Endothelial cell of umbilical vein (primary cell): ENCODE measurements around the gene SPNS2. TPM values are rescaled to one million over a fixed set of nuclear protein-coding genes. Genes with fewer than 3 reads are reported as not detected.

Source experiments
- BruUV-seq: library from RNA; stranded (reverse); fragments of 400-500 nt; replicated peaks from 2 replicates; lab custom pipeline; 2021; lab: Mats Ljungman, UMichigan
- CTCF ChIA-PET: fragments of 300-600, 350-600 bp; sonication (Branson Sonifier 250); formaldehyde crosslinking; loops from one replicate; lab custom pipeline; 2021; ENCODE audit warnings: antibody characterized with exemption, inconsistent platforms; lab: Charles Lee
- POLR2A ChIA-PET: fragments of 300-600, 350-600 bp; sonication (Branson Sonifier 250); formaldehyde crosslinking; loops from one replicate; lab custom pipeline; 2021; ENCODE audit warnings: antibody characterized with exemption, inconsistent platforms; lab: Charles Lee
- DNase-seq: peaks from one replicate; pipeline ENCODE4 v3.0.0-alpha.2; 2011; ENCODE audit warnings: low read depth, low spot score
- FAIRE-seq: peaks from 2 replicates; lab custom pipeline; 2011; peaks lifted over from hg19 to GRCh38; lab: Jason Lieb, UNC
- H2AFZ ChIP-seq: 2 replicates; pipeline ENCODE4 v1.6.0; 2012; ENCODE audit warnings: low read depth, low read length, control low read depth, inconsistent platforms
- H3K27ac ChIP-seq: 2 replicates; pipeline ENCODE4 v1.5.1; 2011; ENCODE audit warnings: low read depth, mild to moderate bottlenecking, control low read depth, low read length, moderate library complexity; ENCODE audit not compliant: insufficient read depth
- H3K27me3 ChIP-seq, 2 experiments: 2 replicates each; pipeline versions ENCODE4 v1.6.0 to v1.6.1; 2011; ENCODE audit warnings: low read length in 2 of 2, mixed read lengths in 1 of 2; ENCODE audit not compliant: control insufficient read depth in 2 of 2, insufficient read depth in 2 of 2
- H3K36me3 ChIP-seq, 2 experiments: 2 replicates in 1 of 2; 3 replicates in 1 of 2; pipeline ENCODE4 v1.5.1; 2011; ENCODE audit warnings: low read length in 2 of 2, mild to moderate bottlenecking in 1 of 2, moderate library complexity in 1 of 2; ENCODE audit not compliant: control insufficient read depth in 2 of 2, insufficient read depth in 2 of 2; ENCODE audit errors: extremely low read depth in 1 of 2
- H3K4me1 ChIP-seq: 3 replicates; pipeline ENCODE4 v1.5.1; 2011; ENCODE audit warnings: mild to moderate bottlenecking, low read length; ENCODE audit not compliant: control insufficient read depth, insufficient read depth; ENCODE audit errors: extremely low read depth
- H3K4me2 ChIP-seq: 2 replicates; pipeline ENCODE4 v1.6.1; 2011; ENCODE audit warnings: low read length, control low read depth, mixed read lengths; ENCODE audit not compliant: insufficient read depth
- H3K4me3 ChIP-seq, 3 experiments: fragments of 200-600 bp in 1 of 3; sonication (generic), shearing (Covaris generic) in 1 of 3; replicated peaks in 1 of 3; 2 replicates each; pipeline ENCODE4 v1.5.1; 2011 to 2016; ENCODE audit warnings: control low read depth in 3 of 3, low read length in 3 of 3, mild to moderate bottlenecking in 2 of 3, inconsistent platforms in 1 of 3, low read depth in 1 of 3, moderate library complexity in 1 of 3; ENCODE audit not compliant: insufficient read depth in 1 of 3
- H3K79me2 ChIP-seq: 2 replicates; pipeline ENCODE4 v1.6.0; 2012; ENCODE audit warnings: low read length, inconsistent platforms; ENCODE audit not compliant: control insufficient read depth, insufficient read depth
- H3K9ac ChIP-seq: replicated peaks from 2 replicates; pipeline ENCODE3; 2011; ENCODE audit warnings: low read length, control low read depth; ENCODE audit not compliant: insufficient read depth; ENCODE audit errors: extremely low read depth
- H3K9me1 ChIP-seq: replicated peaks from 3 replicates; pipeline ENCODE4 v1.6.0; 2011; ENCODE audit warnings: mild to moderate bottlenecking, low read length; ENCODE audit not compliant: control insufficient read depth, insufficient read depth; ENCODE audit errors: extremely low read depth
- H3K9me3 ChIP-seq: replicated peaks from 2 replicates; pipeline ENCODE4 v1.5.1; 2012; ENCODE audit warnings: low read length, inconsistent platforms; ENCODE audit not compliant: control insufficient read depth, insufficient read depth
- H4K20me1 ChIP-seq: replicated peaks from 2 replicates; pipeline ENCODE3; 2011; ENCODE audit warnings: mild to moderate bottlenecking, low read length; ENCODE audit not compliant: control insufficient read depth, insufficient read depth; ENCODE audit errors: extremely low read depth
- EZH2 ChIP-seq: IDR thresholded peaks from 2 replicates; pipeline ENCODE4 v1.6.1; 2012; ENCODE audit warnings: borderline replicate concordance, low read depth, mild to moderate bottlenecking, moderate library complexity, low read length, inconsistent platforms; ENCODE audit not compliant: severe bottlenecking
- MAX ChIP-seq: IDR thresholded peaks from 2 replicates; pipeline ENCODE4 v1.6.1; 2011; ENCODE audit not compliant: insufficient read depth, insufficient read length
- MYC ChIP-seq: IDR thresholded peaks from one replicate; pipeline ENCODE4 v1.6.1; 2011; ENCODE audit warnings: mild to moderate bottlenecking, low read depth, low read length
- dilution Hi-C: fragments of 300-500 bp; cut with MboI; formaldehyde crosslinking; loops from one replicate; pipeline ENCODE4 v1.15.0; 2019; ENCODE audit warnings: low sequenced_read_pairs; ENCODE audit not compliant: extremely low pct_ligation_motif_present
- intact Hi-C: fragments of 100-400 bp; cut with micrococcal nuclease; formaldehyde crosslinking; loops from one replicate; pipeline ENCODE4 v1.10.0; 2022
- polyA plus RNA-seq, 4 experiments: library from polyadenylated mRNA; depleted of rRNA in 3 of 4; stranded (reverse) in 3 of 4; unstranded in 1 of 4; fragments of >200 nt; gene quantifications; 2 replicates each; pipeline versions ENCODE4 v1.2.1 to v1.2.3, GENCODE V29; 2011 to 2012; ENCODE audit warnings: missing spikeins in 1 of 4
- total RNA-seq: library from RNA; stranded (reverse); gene quantifications from 2 replicates; pipeline ENCODE4 v1.2.3, GENCODE V29; 2021

SPNS2 gene
- total and polyA plus RNA-seq, 2 donors (not counting 3 experiments of a cell fraction or from before 2014, with no cell fraction given) = 70.2 to 77.3 TPM

- POLR2A ChIA-PET = no interaction called here
- TF ChIP-seq EZH2 = no peak
- Histone ChIP-seq H3K4me1 (no peaks in the 10 kb centered on the region), H3K9me1 (no peaks in the 10 kb centered on the region), H4K20me1 (no peaks in the 10 kb centered on the region), H3K27me3 (peaks cover 29 to 35% of the 10 kb centered on the region in 2 experiments), H3K9ac (no peak overlapping the region), H3K4me3 (no peak overlapping the region), H3K36me3 (no peaks in the 10 kb centered on the region), H2AFZ (no peak overlapping the region), H3K27ac (no peak overlapping the region), H3K79me2 (no peaks in the 10 kb centered on the region), H3K9me3 (no peaks in the 10 kb centered on the region), H3K4me2 (no peak overlapping the region)
- FAIRE-seq = no peak
- BruUV-seq = no TSS peak
- CTCF ChIA-PET = interaction anchor here (1.0 to 2.5 kb wide), 2 partner anchors 10 to 19 kb away, joined by 3 to 16 read pairs; no protein-coding TSS in a partner anchor
- no peak for DNase-seq
- dilution Hi-C loops (no loop called here), intact Hi-C loops (no loop called here)
Measured at GRCh38 chr17:4585638-4585994, 86.9 kb downstream of the SPNS2 start.

GRCh38 chr17:4586043-4586442 lies 87.4 kb downstream of the SPNS2 start:
- BruUV-seq = no TSS peak

More at GRCh38 chr17:4586043-4586442, 87.4 kb downstream of the SPNS2 start:
- Histone ChIP-seq H2AFZ (no peak overlapping the region), H3K4me3 (no peak overlapping the region), H3K4me2 (no peak overlapping the region), H3K79me2 (no peaks in the 10 kb centered on the region), H3K4me1 (no peaks in the 10 kb centered on the region), H3K27ac (no peak overlapping the region), H3K9me3 (no peaks in the 10 kb centered on the region), H3K9me1 (no peaks in the 10 kb centered on the region), H3K27me3 (peaks cover 29 to 35% of the 10 kb centered on the region in 2 experiments), H3K9ac (no peak overlapping the region), H3K36me3 (no peaks in the 10 kb centered on the region), H4K20me1 (no peaks in the 10 kb centered on the region)
- ChIA-PET CTCF (interaction anchor here (1.0 to 2.5 kb wide), 2 partner anchors 9 to 19 kb away, joined by 3 to 16 read pairs; no protein-coding TSS in a partner anchor), POLR2A (no interaction called here)
- intact Hi-C loops = no loop called here
- no peak for DNase-seq
- no peak for FAIRE-seq
- dilution Hi-C loops = no loop called here
- TF ChIP-seq MYC (no peak), MAX (no peak), EZH2 (no peak)
